ENCODE measurements around the gene TMEM248.
"Not testable (repeated sequence)": the region's sequence is repeated elsewhere in the genome, so short reads cannot be mapped to it uniquely, and the experiment has no call there.

- not testable (repeated sequence) for TF ChIP-seq JUND (IDR thresholded peaks at IDR 0.05; ENCODE audit: low read depth, low read length); CREB1 (IDR thresholded peaks at IDR 0.05; ENCODE audit: low read depth)
- peak; percentile 16 to 36 (median 26); a peak in 4 of 6 replicates for TF ChIP-seq CTCF (IDR thresholded peaks at IDR 0.05 in 2 of 3, conservative IDR thresholded peaks at IDR 0.05 in 1 of 3; ENCODE audit: control insufficient read depth in 2 of 3, extremely low read depth in 1 of 3, insufficient read depth in 1 of 3, low read depth in 3 of 3, low read length in 3 of 3)
Measured at GRCh38 chr7:66994691-66995049, 73.6 kb downstream of the TMEM248 start.

All from GM12878 (cell line).